Limb (tissue), 2 donors: Measurements from ENCODE around the gene NEAT1.

Experiments used
- DNase-seq, 2 donors: peaks; one replicate each; pipeline ENCODE4 v3.0.0-alpha.2; 2016; ENCODE audit errors: extremely low spot score in 2 of 2

The NEAT1 gene

DNA sequence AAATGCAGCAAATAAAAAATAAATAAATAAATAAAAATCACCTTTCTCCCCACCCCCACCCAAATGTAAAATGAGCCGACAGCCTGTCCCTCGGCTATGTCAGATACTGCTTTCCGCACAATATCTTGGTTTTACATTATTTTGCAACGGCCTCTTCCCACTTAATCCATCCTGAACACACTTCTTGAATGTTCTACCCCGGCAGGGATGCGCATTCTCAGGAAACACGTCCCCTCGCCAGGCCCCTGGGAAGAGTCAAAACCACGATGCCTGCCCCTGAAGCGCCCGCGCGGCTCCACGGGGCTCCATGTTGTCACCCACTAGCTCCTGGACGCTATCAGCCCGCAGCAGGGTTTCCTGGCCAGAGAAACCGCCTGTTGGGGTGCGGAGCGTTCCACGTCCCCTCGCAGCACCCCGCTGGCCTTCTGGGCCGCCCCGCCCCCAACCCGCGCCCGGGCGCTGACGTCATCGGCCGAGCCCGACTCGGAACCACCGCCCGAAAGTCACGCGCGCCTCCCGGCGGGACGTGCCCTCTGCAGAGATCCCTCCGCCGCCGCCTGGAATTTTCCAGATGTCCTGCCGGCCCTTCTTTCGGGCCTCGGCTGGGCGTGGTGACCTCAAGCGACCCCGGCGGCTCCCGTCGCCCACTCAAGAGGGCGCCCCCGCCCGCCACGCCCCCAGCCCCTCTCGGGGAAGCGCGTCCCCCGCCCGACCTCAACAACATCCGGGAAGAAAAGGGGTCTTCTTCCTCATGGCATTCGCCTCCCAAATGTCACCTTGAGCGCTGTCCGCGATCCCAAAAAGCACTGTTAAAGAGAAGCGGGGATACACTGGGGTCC, 585 bp upstream of the NEAT1 start:
- peak; percentile 93 to 98 for DNase-seq

DNA sequence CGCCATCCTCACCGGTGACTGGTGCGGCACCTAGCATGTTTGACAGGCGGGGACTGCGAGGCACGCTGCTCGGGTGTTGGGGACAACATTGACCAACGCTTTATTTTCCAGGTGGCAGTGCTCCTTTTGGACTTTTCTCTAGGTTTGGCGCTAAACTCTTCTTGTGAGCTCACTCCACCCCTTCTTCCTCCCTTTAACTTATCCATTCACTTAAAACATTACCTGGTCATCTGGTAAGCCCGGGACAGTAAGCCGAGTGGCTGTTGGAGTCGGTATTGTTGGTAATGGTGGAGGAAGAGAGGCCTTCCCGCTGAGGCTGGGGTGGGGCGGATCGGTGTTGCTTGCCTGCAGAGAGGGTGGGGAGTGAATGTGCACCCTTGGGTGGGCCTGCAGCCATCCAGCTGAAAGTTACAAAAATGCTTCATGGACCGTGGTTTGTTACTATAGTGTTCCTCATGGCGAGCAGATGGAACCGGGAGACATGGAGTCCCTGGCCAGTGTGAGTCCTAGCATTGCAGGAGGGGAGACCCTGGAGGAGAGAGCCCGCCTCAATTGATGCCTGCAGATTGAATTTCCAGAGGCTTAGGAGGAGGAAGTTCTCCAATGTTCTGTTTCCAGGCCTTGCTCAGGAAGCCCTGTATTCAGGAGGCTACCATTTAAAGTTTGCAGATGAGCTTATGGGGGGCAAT, 1.1 kb downstream of the NEAT1 start:
- peak in 1 of 2 donors; percentile 31 for DNase-seq

DNA sequence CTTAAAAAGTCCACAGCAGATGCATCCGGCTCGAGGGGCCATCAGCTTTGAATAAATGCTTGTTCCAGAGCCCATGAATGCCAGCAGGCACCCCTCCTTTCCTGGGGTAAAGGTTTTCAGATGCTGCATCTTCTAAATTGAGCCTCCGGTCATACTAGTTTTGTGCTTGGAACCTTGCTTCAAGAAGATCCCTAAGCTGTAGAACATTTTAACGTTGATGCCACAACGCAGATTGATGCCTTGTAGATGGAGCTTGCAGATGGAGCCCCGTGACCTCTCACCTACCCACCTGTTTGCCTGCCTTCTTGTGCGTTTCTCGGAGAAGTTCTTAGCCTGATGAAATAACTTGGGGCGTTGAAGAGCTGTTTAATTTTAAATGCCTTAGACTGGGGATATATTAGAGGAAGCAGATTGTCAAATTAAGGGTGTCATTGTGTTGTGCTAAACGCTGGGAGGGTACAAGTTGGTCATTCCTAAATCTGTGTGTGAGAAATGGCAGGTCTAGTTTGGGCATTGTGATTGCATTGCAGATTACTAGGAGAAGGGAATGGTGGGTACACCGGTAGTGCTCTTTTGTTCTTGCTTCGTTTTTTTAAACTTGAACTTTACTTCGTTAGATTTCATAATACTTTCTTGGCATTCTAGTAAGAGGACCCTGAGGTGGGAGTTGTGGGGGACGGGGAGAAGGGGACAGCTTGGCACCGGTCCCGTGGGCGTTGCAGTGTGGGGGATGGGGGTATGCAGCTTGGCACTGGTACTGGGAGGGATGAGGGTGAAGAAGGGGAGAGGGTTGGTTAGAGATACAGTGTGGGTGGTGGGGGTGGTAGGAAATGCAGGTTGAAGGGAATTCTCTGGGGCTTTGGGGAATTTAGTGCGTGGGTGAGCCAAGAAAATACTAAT, 1.9 kb downstream of the NEAT1 start:
- peak in 1 of 2 donors; percentile 62 for DNase-seq

DNA sequence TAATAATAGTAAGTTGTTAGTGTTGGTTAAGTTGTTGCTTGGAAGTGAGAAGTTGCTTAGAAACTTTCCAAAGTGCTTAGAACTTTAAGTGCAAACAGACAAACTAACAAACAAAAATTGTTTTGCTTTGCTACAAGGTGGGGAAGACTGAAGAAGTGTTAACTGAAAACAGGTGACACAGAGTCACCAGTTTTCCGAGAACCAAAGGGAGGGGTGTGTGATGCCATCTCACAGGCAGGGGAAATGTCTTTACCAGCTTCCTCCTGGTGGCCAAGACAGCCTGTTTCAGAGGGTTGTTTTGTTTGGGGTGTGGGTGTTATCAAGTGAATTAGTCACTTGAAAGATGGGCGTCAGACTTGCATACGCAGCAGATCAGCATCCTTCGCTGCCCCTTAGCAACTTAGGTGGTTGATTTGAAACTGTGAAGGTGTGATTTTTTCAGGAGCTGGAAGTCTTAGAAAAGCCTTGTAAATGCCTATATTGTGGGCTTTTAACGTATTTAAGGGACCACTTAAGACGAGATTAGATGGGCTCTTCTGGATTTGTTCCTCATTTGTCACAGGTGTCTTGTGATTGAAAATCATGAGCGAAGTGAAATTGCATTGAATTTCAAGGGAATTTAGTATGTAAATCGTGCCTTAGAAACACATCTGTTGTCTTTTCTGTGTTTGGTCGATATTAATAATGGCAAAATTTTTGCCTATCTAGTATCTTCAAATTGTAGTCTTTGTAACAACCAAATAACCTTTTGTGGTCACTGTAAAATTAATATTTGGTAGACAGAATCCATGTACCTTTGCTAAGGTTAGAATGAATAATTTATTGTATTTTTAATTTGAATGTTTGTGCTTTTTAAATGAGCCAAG, 2.7 kb downstream of the NEAT1 start:
- peak in 1 of 2 donors; percentile 39 for DNase-seq

DNA sequence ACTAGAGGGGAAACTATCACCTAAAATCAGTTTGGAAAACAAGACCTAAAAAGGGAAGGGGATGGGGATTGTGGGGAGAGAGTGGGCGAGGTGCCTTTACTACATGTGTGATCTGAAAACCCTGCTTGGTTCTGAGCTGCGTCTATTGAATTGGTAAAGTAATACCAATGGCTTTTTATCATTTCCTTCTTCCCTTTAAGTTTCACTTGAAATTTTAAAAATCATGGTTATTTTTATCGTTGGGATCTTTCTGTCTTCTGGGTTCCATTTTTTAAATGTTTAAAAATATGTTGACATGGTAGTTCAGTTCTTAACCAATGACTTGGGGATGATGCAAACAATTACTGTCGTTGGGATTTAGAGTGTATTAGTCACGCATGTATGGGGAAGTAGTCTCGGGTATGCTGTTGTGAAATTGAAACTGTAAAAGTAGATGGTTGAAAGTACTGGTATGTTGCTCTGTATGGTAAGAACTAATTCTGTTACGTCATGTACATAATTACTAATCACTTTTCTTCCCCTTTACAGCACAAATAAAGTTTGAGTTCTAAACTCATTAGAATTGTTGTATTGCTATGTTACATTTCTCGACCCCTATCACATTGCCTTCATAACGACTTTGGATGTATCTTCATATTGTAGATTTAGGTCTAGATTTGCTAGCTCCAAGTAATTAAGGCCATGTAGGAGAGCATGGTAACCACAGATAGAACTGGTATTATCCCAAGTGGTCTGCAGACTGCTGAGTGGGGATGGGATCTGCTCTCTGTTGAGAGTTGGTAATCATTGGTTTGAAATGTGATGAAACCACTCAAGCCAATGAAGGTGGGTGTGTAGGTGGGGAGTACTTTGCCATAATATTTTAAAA, 3.6 kb downstream of the NEAT1 start:
- no peak for DNase-seq

DNA sequence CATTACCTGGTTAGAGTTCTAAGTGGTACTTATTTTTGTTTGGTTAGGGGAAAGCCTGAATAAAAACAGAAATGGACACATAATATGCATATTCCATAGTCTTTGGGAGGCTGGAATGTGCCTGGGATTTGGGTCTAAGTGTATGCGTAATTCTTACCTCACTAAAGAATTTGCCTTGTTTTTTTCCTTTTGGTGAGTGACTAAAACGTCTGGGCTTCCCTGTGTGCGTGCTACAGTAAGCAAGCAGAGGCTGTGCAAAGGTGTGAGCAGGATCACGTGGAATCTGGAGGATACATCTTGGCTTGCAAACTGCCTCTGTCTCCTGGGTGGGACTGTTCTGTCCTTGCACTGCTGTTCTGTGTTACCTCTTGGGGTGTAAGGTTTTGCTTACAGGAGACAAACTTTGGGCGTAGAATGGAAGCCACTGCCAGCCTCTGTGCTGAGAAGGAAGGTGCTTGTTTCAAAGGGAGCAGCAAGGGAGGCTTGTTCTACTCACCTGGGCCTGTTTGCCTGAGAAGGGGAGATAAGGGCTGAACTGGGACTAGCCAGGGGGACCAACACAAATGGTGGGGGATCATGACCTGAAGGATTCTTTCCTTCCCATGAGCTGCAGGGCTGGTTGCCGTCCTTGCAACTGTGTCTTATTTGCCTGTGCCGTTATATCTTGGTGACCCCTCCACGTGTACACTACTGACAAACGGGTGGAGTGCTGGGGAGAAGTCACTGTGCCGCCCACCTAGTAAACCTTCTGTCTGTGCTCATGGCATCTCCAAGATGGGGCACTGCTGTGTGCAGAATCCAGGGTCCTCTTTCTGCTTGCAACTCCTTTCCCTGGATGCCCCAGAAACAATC, 4.5 kb downstream of the NEAT1 start:
- no peak for DNase-seq

DNA sequence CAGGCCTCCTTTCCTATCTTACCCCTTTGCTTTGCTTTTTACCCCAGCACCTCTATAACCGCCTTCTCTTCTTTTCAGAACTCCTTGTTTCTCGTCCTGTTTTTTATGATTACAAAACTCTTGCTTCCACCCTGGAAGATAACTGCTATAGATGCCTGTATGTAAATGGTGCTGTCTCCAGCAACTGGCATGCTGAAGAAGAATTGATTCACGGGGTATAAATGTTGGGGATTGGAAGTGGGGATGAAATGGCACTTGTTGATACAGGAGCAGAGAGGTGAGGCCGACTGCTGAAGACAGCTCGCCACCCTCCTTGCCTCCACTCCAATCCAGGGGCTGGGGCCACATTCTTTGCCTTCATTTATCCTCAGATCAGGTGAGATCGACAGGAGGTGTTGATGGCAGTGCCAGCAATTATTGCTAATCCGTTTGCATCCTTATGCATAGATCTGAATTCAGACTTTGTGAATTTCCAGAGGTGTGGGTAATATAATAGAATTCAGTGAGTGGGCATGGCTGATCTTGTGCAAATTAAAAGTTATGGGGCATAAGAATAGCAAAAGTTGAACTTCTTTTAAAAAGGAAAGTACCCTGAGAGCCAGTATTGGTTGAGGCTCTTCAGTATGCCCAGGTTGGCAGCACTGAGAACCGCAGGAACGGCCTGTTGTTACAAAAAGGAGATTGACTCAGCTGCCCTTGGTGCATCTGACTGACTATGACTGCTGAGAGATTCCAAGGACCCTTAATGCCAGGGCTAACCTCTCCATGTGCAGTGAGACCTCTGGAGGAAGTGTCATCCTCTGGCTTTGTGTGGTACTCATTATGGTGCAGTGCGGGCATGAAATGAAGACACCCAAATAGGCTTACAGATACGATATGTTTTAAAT, 5.3 kb downstream of the NEAT1 start:
- no peak for DNase-seq

DNA sequence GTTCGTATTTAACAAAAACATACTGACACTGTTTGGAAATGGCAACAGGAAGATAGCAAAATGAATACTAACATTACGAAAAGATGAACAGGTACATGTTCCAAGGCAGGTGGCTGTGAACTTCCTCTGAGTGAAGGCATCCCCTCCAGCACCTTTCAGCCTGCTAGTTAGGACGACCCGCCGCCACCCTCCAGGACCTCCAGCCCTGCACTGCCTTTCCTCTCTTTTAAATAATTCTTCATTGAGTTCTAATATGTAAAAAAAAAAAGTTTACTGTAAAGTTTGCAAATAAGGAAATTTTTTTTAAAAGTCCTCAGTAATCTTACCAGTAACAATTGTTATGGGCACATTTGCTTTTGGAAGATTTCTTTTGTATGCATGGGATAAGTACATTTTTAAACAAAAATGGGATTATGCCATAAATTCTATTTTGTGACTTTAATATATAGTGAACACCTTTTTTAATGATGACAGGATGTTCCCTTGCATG, 6.0 kb downstream of the NEAT1 start:
- DNase-seq = no peak

DNA sequence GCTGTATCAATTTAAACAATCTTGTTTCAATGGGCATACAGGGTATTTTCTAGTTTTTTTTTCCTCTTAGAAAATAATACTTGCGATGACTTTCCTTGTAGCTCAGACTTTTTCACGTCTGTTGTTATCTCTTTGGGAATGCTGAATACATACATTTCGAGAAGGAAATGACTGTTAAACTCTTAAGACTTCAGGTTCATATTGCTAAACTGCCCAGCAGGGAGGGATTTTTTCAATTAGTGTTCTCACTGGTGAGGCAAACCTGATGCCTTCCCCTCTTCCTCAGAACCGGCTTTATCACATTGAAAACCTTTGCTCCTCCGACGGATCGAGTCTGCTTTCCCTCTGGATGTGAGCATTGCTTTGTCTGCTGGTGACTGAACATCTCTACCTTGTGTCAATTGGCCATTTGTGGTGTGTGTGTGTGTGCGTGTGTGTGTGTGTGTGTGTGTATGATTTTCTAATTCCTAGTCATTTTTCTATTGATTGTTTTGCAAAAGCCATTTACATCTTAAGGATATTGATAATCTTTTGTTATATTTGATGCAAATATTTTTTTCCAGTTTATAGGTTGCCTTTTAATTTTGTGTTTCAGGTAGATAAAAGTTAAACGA, 6.6 kb downstream of the NEAT1 start:
- DNase-seq = no peak

DNA sequence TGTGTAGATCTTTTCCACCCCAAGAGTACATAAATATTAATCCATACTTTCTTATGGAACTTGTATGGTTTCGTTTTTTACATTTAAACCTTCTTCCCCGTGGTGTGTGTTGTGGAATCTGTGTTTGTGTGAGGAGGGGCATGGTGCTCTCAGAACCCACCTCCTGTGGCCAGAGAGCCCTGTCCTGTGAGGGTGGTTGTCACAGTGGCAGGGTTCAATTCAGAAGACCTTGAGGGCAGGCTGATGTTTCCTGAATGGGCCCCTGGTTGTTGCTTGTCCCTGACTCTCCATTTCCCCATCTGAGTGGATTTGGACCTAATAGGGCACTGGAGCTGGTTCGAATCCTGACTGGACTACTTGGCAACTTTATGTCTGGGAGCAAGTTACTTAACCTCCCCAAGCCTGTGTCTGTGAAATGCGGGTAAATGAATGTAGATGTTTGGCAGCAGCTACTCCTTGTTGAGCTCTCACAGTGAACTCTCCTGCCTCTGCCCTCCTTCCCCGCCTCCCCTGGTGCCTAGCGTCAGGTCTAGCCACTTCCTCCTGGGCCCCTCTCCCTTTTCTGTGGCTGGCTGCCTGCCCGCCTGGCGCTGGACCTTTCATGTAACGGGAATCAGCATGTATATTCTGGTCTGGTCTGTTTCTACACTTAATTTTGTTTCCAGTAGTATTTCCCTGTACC, 7.3 kb downstream of the NEAT1 start:
- DNase-seq = peak in 1 of 2 donors; percentile 78

DNA sequence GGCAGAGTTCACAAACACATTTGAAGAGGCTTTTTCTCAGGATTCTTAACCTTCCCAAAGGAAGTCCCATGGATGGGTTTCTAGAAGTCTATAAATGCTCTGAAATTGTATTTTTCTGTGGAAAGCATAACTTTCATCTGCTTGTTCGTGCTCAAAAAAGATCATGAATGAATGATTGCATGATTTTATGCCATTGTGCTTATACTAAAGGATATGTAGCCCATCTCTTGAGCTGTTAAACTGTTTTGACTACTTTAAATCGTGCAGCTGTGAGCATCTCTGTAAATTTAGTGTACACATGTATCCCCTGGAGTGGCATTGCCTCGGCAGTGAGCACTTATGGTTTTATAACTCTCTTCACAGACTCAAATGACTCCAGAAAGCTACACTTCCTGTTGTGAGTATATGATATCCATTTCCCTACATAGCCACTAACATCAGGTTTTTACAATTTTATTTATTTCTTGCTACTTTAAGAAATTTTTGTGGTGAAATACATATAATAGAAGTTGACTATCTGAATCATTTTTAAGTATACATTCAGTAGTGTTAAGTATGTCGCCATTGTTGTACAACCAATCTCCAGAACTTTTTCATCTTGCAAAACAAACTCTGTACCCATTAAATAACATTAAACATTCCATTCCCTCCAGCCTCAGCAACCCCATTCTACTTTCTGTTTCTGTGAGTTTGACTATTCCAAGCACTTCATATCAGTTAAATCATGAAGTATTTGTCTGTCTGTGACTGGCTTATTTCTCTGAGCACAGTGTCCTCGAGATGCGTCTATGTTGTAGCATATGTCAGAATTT, 8.0 kb downstream of the NEAT1 start:
- no peak for DNase-seq

DNA sequence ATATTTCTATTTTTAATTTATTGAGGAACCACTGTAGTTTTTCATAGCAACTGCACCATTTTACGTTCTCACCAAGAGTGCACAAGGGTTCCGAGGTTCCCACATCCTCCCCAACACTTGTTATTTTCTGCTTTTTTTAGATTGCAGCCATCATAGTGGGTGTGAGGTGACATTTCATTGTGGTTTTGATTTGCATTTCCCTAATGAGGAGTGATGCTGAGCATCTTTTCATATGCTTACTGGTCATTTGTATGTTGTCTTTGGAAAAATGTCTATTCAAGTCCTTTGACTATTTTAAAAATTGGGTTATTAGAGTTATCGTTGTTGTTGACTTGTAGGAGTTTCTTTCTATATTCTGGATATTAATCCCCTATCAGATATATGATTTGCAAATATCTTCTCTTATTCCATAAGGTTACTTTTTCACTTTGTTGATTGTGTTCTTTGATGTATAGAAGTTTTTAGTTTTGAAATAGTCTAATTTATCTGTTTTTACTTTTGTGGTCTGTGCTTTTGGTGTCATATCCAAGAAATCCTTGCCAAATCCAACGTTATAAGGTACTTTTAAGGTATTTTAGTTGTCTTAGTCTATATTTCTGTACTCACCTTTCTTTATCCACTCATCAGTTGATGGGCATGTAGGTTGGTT, 9.0 kb downstream of the NEAT1 start:
- DNase-seq = no peak

DNA sequence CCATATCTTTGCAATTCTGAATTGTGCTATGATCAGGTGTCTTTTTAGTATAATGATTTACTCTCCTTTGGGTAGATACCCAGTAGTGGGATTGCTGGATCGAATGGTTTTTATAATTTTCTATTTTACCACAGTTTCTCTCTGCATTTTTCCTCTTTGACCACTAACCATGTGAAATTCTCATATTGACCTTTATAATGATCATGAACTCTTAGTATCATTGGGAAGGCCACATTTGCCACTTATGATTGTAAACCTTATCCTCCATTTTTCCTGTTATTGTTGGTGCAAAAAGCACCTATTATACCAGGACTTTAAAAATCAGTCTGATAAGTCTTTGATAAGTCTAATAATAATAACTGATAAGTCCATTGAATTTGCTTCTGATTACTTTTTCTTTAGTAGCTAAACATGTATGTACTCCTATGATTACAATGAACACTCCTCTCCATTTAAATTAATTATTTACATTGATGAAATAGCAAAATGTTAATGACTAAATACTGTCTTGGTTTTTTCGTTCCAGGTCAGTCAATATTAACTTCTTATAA, 9.6 kb downstream of the NEAT1 start:
- DNase-seq = no peak

DNA sequence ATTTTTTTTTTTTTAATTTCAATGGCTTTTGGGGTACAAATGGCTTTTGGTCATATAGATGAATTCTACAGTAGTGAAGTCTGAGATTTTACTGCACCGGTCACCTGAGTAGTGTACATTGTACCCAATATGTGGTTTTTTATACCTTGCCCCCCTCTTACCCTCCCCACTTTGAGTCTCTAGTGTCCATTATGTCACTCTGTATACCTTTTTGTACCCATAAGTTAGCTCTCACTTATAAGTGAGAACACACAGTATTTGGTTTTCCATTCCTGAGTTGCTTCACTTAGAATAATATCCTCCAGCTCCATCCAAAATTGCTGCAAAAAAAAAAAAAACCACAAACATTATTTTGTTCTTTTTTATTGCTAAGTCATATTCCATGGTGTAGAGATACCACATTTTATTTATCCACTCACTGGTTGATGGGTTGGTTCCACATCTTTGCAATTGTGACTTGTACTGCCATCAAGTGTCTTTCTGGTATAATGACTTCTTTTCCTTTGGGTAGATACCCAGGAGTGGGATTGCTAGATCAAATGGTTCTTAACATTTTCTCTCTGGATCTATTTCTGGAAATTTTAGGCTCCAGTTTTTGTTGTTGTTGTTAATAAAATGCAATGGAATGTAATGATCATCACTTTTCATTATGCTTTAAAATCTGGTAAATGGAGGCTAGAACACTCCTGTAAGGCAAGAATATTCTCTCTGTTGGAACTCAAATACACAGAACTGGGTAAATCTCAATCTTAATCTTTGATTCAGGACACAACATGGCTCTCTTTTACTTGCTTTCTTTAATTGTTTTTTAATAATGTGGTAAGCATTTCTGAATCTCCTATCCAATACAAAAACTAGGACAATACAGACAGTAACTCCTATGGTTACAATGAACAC, 10.3 kb downstream of the NEAT1 start:
- DNase-seq = no peak
